ENCODE data around the gene ANO3.
"Not testable (repeated sequence)": the region's sequence is repeated elsewhere in the genome, so short reads cannot be mapped to it uniquely, and the experiment has no call there.

Gene ANO3

GRCh38 chr11:26331911-26332571, at the start of gene ANO3:
Gene ANO3, plus strand, starts transcription at chr11:26332130. Its CDS starts 146 bp downstream, at chr11:26332276.
- DNase-seq (ENCODE audit: low read depth in 2 of 2): no peak

- DNase-seq (ENCODE audit: low read depth in 2 of 2): no peak
These were observed 48.0 kb upstream of the ANO3 start for GRCh38 chr11:26283852-26284408.

- no peak for DNase-seq (ENCODE audit: low read depth in 2 of 2)
These were observed 46.3 kb upstream of the ANO3 start for GRCh38 chr11:26285608-26286007.

- DNase-seq (ENCODE audit: low read depth in 2 of 2): no peak
These were observed 45.4 kb upstream of the ANO3 start for GRCh38 chr11:26286472-26287066.

GRCh38 chr11:26287067-26287518, 44.8 kb upstream of the ANO3 start:
- no peak for DNase-seq (ENCODE audit: low read depth in 2 of 2)

GRCh38 chr11:26297189-26297975, 34.5 kb upstream of the ANO3 start:
- no peak for DNase-seq (ENCODE audit: low read depth in 2 of 2)

GRCh38 chr11:26316372-26316771, 15.6 kb upstream of the ANO3 start:
- not testable (repeated sequence) for DNase-seq (ENCODE audit: low read depth in 2 of 2)

GRCh38 chr11:26319906-26320305, 12.0 kb upstream of the ANO3 start:
- DNase-seq (ENCODE audit: low read depth in 2 of 2): no peak

- no peak for DNase-seq (ENCODE audit: low read depth in 2 of 2)
These were observed 10.4 kb upstream of the ANO3 start for GRCh38 chr11:26321516-26321915.

- no peak for DNase-seq (ENCODE audit: low read depth in 2 of 2)
These were observed 9.4 kb upstream of the ANO3 start for GRCh38 chr11:26322335-26323067.

GRCh38 chr11:26323837-26324236, 8.1 kb upstream of the ANO3 start:
- DNase-seq (ENCODE audit: low read depth in 2 of 2): no peak

- DNase-seq (ENCODE audit: low read depth in 2 of 2): no peak
These were observed 7.7 kb upstream of the ANO3 start for GRCh38 chr11:26324270-26324669.

GRCh38 chr11:26326793-26327400, 5.0 kb upstream of the ANO3 start:
- DNase-seq (ENCODE audit: low read depth in 2 of 2): no peak

GRCh38 chr11:26329206-26329605, 2.7 kb upstream of the ANO3 start:
- DNase-seq (ENCODE audit: low read depth in 2 of 2): no peak

GRCh38 chr11:26330262-26330661, 1.7 kb upstream of the ANO3 start:
- DNase-seq (ENCODE audit: low read depth in 2 of 2): no peak

- DNase-seq (ENCODE audit: low read depth in 2 of 2): no peak
These were observed 614 bp downstream of the ANO3 start for GRCh38 chr11:26332572-26332915.

GRCh38 chr11:26333906-26334305, 2.0 kb downstream of the ANO3 start:
- DNase-seq (ENCODE audit: low read depth in 2 of 2): no peak

GRCh38 chr11:26335903-26336302, 4.0 kb downstream of the ANO3 start:
- DNase-seq (ENCODE audit: low read depth in 2 of 2): no peak

- no peak for DNase-seq (ENCODE audit: low read depth in 2 of 2)
These were observed 12.7 kb downstream of the ANO3 start for GRCh38 chr11:26344647-26345046.

GRCh38 chr11:26348776-26349175, 16.8 kb downstream of the ANO3 start:
- no peak for DNase-seq (ENCODE audit: low read depth in 2 of 2)

- DNase-seq (ENCODE audit: low read depth in 2 of 2): no peak
These were observed 18.1 kb downstream of the ANO3 start for GRCh38 chr11:26350002-26350401.

- no peak for DNase-seq (ENCODE audit: low read depth in 2 of 2)
These were observed 21.1 kb downstream of the ANO3 start for GRCh38 chr11:26353010-26353409.
